NCI-H2196 (cell line): Measurements from ENCODE around the gene SPP1.
"Not testable (repeated sequence)": the region's sequence is repeated elsewhere in the genome, so short reads cannot be mapped to it uniquely, and the experiment has no call there.

Source experiments
- DNase-seq: peaks from one replicate; lab custom pipeline; 2025; ENCODE audit not compliant: unreplicated experiment; lab: John Stamatoyannopoulos, UW

Gene SPP1

DNA sequence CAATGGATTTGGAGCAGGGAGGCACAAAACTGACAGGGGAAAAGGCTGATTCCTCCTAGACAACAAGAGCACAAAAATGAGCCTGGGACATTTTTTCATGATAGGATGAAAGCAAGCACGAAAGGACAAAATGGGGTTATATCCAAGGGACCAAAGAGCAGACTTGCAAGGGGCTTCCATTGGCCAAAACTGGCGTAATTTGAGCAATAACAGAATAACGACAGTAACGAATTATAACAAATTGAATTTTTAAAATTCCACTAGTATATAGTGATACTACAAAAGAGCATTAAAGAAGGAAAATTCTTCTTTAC, 10.3 kb downstream of the SPP1 start:
- DNase-seq: no peak

DNA sequence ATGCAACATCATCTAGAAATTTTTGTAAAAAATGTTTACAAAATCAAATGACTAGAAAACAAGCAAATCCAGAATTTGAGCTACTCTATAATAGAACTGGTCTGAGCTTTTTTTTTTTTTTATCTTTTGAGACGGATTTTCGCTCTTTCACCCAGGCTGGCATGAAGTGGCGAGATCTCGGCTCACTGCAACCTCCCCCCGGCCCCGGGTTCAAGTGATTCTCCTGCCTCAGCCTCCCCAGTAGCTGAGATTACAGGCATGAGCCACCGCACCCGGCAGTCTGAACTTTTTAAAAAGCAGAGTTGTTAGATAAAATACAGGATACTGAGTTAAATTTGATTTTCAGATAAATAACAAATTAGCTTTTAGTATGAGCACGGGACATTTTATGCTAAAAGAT, 11.0 kb downstream of the SPP1 start:
- no peak for DNase-seq

DNA sequence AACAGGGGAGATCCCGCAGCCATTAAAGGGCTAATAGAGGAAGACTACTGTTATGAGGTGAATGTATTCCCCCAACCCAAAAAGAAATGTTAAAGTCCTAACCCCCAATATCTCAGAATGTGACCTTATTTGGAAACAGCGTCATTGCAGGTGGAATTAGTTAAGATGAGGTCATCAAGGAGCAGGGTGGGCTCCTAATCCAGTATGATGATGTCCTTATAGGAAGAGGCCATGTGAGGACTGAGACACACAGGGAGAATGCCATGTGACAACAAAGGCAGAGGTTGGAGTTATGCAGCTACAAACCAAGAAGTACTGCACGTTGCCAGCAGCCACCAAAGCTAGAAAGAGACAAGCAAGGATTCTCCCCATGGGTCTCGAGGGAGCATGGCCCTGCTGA, 14.3 kb downstream of the SPP1 start:
- no peak for DNase-seq

DNA sequence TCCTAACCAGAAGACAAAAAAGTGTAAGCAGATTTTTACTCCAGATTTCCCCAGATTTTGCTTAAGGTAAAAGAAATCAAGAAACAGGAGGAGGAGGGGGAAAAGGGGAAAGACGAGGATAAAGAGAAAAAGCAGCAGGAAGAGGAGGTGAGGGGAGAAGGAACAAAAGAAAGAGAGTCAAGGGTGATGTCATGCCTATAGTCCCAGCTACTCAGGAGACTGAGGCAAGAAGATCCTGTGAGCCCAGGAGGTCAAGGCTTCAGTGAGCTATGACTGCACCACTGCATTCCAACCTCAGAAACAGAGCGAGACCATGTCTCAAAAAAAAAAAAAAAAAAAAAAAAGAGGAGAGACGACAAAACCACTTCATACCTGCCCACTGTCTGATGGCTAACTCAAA, 19.9 kb downstream of the SPP1 start:
- no peak for DNase-seq

DNA sequence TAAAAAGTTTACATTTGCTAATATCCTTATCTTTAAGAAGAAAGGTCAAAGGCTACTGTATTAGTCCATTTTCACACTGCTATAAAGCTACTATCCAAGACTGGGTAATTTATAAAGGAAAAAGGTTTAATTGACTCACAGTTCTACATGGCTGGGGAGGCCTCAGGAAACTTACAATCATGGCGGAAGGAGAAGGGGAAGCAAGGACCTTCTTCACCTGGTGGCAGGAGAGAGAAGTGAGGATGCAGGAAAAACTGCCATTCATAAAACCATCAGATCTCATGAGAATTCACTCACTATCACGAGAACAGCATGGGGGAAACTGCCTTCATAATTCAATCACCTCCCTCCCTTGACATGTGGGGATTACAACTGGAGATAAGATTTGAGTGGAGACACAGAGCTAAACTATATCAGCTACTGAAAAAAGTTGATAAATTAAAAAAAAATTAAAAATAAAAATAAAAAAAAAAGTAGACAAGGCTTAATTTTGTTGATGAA, 23.7 kb downstream of the SPP1 start:
- DNase-seq: not testable (repeated sequence)

DNA sequence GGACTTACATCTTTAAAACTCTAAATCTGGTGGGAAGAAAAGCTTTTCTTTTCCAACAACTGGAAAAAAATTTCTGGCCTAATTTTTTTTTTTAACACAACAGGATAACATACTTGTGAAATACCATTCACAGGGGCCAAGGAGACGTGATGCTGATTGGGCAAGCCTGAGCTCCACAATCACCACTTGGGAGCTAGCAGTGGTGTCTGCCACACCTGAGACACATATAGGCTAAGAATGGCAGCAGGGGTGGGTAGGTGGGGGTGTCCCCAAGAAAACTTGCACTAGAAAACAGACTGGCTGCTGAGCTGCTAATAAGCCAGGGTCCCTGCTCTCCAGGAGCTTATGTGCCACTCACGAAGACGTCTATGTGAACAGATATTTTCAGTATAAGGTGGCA, 26.4 kb downstream of the SPP1 start:
- no peak for DNase-seq

DNA sequence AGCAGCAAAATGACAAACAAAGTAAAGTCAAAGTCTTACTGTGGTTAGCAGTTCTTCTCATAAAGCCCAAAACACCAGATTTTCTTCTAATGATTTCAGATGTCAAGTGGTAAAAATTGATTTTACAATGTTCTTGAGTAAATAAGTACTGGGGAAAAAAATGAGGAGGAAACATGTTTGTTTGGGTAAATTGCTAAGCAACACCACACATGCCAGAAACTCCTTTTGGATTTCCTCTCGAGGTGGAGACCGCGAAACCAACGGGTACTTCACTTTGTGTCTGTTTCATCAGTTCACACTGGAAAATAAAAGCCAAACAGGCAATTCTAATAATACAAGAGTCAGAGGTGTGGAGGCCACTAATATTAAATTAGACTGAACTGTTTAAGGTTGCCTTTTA, 27.3 kb downstream of the SPP1 start:
- DNase-seq: no peak

DNA sequence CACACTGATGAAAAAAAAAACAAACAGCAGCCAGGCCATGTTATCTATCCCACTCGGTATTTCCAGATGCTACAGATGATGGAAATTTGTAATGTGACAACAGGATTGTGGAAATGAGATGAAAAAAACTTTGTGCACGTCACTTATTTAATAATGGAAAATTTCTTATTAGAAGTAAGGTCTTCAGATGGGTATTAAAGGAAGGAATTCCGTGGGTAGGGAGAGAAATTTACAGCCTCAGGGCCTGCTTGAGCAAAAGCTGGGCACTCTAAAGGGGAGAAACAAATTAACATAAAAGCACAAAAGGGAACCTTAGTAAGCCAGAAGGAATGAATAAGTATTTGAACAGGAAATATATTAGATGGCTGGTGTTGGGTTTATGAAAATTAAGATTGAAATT, 27.7 kb downstream of the SPP1 start:
- DNase-seq: no peak

DNA sequence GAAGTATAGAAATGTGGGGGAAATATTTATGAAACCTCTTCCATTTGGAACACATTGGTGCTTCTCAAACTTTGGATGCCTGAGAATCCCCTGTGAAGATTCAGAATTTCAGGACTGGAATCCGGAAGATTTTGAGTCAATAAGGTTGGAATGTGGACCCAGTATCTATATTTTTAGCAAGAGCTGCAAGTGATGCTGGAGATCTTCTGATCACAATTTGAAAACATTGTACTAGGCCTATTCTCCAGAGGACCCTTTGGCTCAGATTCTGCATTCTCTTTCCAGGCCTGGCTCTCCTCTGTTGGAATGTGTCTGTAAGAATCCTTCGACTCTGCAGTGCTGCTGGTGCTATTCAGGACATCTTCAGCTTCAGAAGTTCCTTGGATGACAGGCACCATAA, 29.6 kb downstream of the SPP1 start:
- no peak for DNase-seq

DNA sequence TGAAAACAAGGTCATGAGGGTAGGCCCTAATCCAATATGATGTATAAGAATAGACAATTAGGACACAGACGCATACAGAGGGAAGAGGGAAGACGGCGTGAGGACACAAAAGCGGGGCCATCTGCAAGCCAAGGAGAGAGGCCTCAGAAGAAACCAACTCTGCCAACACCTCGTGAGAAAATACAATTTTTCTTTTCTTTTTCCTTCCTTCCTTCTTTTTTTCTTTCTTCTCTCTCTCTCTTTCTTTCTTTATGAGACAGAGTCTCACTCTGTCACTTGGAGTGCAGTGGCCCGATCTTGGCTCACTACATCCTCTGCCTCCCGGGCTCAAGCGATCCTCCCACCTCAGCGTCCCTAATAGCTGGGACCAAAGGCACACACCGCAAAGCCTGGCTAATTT, 30.4 kb downstream of the SPP1 start:
- DNase-seq: no peak

DNA sequence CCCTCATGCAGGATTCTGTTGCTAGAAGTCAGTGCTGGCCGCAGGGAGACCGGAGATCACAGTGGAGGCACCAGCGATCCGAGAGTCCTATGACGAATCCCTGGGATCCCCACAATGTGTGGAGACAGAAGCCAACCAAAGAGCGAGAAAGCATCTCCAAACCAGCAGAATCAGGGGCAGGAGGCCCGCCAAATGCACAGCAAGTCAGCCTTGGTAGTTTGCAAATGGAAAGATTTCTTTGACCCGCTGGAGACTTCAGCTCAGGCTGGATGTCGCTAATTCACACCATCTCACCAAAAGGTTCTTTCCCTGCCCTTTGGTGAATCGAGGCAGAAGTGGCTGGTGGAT, 31.4 kb downstream of the SPP1 start:
- no peak for DNase-seq

DNA sequence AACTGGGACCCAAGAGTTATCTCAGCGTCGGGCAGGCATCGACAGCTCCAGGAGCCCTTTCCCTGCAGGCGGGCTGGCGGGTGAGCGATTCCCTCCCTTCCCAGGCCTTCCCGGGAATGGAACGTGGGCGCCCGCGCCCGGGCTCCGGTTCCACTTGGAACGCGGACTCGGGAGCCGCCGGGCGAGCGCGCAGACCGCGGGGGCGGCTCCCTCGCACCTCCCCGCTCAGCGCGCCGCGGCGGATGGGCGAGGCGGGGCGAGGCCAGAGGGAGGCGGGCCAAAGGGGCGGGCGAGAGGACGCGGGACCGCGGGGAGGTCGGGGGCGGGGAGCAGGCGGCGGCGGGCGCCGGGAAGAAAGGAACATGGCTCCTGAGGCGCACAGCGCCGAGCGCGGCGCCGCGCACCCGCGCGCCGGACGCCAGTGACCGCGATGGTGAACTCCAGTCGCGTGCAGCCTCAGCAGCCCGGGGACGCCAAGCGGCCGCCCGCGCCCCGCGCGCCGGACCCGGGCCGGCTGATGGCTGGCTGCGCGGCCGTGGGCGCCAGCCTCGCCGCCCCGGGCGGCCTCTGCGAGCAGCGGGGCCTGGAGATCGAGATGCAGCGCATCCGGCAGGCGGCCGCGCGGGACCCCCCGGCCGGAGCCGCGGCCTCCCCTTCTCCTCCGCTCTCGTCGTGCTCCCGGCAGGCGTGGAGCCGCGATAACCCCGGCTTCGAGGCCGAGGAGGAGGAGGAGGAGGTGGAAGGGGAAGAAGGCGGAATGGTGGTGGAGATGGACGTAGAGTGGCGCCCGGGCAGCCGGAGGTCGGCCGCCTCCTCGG, 32.0 kb downstream of the SPP1 start, which contains the start of gene PKD2:
PKD2 (plus strand) TSS at position 332 of the 818 bp plus-strand sequence; CDS start at position 431, 99 bp downstream.
- DNase-seq: peak; percentile 46

DNA sequence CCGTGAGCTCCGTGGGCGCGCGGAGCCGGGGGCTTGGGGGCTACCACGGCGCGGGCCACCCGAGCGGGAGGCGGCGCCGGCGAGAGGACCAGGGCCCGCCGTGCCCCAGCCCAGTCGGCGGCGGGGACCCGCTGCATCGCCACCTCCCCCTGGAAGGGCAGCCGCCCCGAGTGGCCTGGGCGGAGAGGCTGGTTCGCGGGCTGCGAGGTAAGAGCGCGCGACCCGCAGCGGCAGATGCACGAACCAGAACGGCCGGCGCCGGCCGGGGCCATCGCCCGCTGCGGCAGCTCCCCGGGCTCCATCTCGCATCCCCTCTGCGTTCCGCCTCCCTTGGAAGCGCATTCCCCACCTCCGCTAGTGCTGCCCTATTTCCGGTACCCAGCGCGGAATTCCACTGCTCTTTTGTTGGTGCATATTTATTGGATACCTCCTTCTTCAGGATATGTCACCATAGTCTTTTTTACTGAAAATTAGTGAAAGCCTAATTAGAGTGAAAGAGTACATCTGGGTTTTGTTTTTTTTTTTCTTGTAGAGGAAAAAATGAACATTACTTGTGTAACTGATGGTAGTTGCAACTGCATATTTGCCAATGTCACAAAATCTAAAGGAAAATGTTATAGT, 32.7 kb downstream of the SPP1 start:
- peak; percentile 4 for DNase-seq

DNA sequence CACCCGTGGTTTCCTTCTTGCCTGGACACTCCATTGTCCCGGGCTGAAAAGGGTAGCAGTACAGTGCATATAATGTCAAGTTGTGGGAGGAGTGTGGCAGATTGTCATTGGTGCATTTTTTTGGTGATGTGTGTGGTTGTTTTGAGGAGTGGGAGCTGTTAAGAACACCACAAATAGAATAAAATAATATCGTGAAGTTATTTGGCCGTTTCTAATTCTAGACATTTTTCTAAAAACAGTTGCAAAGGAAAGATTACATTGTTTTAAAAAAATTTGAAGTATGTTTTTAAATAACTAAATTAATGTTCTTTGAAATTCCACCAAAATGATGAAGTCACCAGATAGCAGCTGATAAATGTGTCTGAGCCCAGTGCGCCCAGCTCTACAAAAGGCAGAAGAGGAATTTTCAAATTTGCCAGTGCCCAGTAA, 33.2 kb downstream of the SPP1 start:
- no peak for DNase-seq

DNA sequence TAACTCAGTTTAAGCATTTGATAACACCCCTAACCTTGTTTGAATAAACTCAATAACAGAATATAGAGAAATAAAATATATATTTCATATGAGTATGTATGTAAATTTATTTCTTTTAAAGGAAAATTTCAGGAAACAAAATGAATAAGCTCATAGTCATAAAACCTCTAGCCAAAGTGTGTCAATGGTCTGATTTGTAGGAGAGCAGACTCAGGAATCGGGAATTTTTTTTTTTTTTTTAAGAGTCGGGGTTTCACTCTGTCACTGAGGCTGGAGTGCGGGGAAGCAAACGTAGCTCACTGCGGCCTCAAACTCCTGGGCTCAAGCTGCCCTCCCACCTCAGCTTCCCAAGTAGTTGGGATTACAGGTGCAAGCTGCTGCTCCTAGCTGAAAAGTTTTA, 34.4 kb downstream of the SPP1 start:
- DNase-seq: no peak

DNA sequence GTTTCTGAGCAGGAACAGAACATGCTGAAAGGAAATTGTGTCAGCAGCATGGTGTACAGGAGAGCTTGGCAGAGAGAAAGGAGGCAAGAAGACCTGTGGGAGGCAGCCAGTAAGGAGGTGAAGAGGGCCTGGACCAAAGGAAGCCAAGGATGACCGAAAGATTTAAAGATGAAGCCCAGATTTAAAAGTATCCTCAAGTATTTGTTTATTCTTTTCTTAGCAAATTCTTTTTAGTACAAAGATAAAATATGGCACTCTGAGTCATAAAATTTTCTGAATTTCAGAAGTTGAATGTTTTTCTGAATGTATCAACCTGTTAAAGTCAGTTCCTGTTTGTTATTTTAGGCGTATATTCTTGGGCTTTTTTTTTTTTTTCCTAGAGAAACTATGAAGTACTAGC, 35.5 kb downstream of the SPP1 start:
- DNase-seq: no peak

DNA sequence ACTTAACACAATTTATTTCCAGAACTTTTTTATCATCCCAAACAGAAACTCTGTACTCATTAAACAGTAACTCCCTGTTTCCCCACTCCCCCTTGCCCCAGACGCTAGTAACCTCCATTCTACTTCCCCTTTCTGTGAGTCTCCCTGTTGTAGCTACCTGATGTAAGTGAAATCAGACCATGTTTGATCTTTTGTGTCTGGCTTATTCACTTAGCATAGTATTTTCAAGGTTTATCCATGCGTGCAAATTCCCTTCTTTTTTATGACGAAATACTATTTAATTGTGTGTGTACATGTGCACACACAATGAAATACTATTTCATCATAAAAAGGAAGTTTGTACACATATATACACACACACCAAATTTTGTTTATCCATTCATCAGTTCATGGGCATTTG, 37.1 kb downstream of the SPP1 start:
- DNase-seq: no peak

DNA sequence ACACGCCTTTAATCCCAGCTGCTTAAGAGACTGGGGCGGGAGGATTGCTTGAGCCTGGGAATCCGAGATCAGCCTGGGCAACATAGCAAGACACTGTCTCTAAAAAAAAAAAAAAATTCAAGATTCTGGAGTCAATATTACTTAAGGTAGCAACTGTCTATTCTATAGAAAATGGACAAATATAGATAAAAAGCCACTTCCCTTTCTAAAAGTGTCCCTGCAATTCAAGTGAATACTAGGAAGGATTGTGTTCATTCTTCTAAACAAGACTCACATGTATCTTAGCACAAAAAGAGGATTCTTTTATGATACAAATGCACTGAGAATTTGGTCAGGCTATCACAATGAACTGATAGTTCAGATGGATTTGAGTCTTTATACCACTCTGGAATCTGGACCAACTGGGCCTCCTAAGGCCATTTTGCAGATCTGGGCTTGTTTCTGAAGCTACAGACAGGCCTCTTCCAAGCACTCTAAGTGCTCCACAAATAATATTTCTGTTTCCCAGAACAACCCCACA, 38.9 kb downstream of the SPP1 start:
- DNase-seq: no peak

DNA sequence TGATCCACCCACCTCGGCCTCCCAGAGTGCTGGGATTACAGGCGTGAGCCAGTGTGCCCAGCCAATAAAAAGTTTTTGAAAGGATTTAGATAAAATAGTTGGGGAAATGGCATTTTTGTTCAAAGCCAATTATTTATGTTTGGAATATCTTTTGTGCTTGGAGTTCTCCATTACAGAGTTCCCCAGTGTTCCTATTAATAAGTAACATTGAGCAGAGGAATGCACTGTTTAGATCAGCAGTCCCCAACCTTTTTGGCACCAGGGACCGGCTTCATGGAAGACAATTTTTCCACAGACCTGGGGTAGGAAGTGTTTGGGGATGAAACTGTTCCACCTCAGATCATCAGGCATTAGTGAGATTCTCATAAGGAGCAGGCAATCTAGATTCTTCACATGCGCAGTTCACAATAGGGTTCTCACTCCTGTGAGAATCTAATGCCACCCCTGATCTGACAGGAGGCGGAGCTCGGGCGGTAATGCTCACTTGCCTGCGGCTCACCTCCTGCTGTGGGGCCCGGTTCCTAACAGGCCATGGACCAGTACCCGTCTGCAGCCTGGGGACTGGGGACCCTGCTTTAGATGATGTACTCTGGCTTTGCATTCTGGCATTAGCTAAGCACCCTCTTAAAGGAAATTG, 40.3 kb downstream of the SPP1 start:
- no peak for DNase-seq

DNA sequence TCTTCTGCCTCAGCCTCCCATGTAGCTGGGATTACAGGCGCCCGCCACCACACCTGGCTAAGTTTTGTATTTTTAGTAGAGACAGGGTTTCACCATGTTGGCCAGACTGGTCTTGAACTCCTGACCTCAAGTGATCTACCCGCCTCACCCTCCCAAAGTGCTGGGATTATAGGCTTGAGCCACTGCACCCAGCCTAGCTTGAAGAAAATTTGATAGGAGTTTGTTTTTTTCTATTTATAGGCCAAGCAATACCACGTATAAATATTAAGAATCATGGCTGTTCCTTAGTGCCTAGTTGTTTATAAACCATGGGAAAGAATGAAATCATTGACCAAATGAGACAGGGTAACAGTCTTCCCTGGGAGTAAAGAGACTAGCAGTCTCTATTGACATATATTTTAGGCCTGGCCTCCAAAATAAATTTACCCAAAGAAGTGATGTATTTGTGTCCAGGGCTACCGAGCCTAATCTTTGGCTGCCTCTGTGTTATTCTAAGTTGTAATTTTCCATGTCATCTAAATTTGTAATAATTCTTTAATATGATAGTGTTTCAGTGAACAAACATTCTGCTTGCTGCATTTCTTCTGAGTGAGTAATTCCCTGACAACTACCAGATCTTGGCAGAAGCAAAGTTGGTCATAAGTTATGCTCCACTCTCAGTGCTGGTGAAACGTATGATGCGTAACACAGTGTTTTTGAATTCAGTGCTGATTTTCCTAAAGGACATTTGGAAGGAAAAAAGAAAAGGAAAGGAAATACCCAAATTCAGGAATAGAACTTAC, 42.2 kb downstream of the SPP1 start:
- DNase-seq: no peak

DNA sequence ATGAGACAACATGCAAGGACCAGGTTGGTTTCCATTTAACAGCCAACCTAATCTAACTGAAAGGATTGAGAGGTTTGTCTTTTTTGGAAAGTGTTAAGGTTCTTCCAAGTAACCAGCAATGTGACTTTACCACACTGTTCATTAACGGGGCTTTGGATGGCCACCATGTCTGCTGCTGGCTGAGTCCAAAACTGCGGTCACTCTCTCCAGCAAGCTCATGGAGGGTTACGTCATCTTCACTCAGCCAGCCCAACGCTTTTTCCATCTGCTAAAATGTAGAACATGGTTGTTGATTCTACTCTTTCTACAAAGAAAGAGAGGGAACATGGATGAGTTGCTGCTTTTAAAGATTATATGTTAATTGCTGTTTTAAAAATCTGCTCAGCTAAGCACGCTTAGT, 43.0 kb downstream of the SPP1 start:
- DNase-seq: no peak
